SU-DHL-6 (cell line): ENCODE results near the gene ADGRD2.

ENCODE experiments used
- CTCF ChIP-seq: fragments of 200-600 bp; sonication (generic); IDR thresholded peaks from one replicate; pipeline ENCODE4 v1.5.1; 2017; ENCODE audit warnings: antibody characterized with exemption, mild to moderate bottlenecking, low read length, moderate library complexity; ENCODE audit not compliant: insufficient read depth, poor library complexity, severe bottlenecking
- EZH2phosphoT487 ChIP-seq: fragments of 200-600 bp; sonication (generic), shearing (Covaris generic); conservative IDR thresholded peaks from 2 replicates; pipeline ENCODE4 v1.6.1; 2018; ENCODE audit warnings: mild to moderate bottlenecking, antibody characterized with exemption, low read length, moderate library complexity, mixed read lengths

DNA sequence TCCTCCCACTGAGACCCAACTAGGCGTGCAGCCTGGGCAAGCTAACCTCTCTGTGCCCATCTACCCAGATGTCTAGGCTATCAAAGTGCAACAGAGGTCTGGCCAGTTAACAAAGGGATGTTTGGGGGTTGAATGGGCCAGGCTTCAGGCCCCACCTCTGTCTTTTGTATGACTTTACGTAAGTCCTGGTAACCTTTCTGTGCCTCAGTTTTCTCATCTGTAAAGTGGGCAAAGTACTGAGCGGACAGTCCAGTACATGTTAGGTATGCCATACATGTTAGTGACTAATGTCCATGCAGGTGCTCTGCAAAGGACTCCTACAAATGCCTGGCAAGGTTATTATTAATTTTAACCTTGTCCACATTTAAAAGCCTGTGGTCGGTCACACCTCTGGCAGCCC is 43.0 kb downstream of the ADGRD2 start:
- TF ChIP-seq CTCF (no peak), EZH2phosphoT487 (no peak)
